Middle frontal gyrus (tissue), 1 donor: ENCODE measurements around the gene JAKMIP2.
"Not testable (repeated sequence)": the region's sequence is repeated elsewhere in the genome, so short reads cannot be mapped to it uniquely, and the experiment has no call there.

ENCODE experiments used
- DNase-seq: peaks from one replicate; pipeline ENCODE4 v3.0.0-alpha.2; 2015; ENCODE audit warnings: low spot score; ENCODE audit errors: extremely low spot score

The JAKMIP2 gene

GRCh38 chr5:147782110-147783028 is at the start of gene JAKMIP2:
TSS of gene JAKMIP2 (minus strand) at chr5:147782728. CDS start at chr5:147671806, 110,922 bp downstream.
- DNase-seq, result peak; percentile 93

DNA sequence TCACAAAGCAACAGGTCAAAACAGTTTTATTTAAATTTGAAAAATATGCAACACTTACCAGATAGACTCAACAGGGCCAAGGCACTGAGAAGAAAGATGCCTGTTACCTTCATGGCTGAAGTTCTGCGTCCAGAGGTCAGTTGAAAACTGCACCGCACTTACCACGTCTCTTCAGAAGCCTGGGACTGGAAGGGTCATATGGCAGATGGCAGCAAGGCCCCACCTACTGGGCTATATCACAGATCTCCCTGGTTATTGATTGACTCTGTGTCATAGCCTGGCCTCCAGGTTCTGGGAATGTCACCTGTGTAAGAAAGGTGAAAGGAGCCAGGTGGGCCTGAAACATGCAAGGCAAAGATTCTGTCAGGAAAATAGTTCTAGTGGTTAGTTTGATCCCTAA is 48.9 kb upstream of the JAKMIP2 start, which contains the start of gene SPINK1:
Gene SPINK1, minus strand, starts transcription at position 207 of the 400 bp plus-strand sequence. Its CDS starts 94 bp downstream, at position 113.
- DNase-seq, result no peak

DNA sequence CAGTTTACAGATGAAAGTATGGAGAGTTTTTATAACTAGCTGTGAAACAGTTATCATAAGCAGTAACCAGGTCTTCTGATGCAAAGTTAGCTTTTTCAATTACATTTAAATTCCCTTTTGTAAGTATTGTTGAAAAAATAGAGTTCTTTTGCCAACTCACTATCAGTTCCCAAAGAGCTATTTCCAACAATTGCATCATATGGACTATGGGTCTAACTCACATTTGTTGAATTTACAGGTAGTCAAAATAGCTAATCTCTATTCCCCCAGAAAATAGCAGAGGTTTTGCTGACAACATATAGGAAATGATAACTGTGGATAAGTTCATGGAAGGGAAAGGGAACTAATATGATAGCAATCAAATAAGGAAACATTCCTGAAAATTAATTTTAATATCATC is 47.5 kb upstream of the JAKMIP2 start:
- no peak for DNase-seq

DNA sequence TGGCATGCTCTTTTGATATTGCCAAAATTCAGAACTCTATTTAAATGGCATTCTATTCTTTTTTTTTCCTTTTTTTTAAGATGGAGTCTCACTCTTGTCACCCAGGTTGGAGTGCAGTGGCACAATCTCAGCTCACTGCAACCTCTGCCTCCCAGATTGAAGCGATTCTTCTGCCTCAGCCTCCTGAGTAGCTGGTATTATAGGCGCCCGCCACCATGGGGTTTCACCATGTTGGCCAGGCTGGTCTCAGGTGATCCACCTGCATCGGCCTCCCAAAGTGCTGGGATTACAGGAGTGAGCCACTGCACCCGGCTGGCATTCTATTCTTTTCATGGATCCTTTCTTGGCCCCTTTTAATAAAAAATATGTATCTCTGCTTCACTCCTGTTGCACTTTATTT is 44.5 kb upstream of the JAKMIP2 start:
- DNase-seq, result not testable (repeated sequence)

GRCh38 chr5:147826361-147826760 is 43.8 kb upstream of the JAKMIP2 start:
- no peak for DNase-seq

DNA sequence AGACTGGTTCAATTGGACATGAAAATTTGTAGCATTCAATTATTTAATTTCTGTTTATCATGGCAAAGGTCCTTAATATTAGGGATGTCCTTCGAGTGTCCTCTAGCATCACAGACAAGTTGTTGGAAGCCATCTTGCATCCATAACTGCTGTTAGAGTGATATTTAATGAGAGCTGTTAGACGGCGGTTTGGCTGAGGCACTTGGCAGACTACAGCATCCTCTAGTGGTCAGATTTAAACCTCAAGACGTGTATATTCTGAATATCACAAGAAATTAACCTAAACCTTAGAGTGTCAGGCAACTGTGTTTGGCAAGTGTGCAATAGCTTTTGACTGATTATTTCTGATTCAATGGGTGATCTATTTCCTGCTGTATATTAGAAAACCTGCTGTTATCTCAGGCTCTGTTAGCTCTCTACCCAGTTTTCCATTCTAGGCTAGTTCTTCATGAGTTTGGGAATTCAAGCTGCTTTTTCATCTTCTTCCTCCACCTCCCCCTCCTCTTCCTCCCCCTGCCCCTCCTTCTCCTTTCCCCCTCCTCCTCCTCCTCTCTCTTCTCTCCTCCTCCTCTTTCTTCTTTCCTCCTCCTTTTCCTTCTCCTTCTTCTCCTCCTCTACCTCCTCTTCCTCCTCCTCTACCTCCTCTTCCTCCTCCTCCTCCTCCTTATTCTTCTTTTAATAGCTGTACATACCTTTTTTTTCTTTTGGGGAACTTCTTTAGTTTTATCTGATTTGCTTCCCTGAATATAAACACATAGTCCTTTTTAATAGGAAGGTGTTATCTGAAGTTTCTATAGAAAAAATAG is 40.4 kb upstream of the JAKMIP2 start:
- peak; percentile 56 for DNase-seq

- DNase-seq, result not testable (repeated sequence)
Observed at GRCh38 chr5:147822222-147822621, 39.7 kb upstream of the JAKMIP2 start.

DNA sequence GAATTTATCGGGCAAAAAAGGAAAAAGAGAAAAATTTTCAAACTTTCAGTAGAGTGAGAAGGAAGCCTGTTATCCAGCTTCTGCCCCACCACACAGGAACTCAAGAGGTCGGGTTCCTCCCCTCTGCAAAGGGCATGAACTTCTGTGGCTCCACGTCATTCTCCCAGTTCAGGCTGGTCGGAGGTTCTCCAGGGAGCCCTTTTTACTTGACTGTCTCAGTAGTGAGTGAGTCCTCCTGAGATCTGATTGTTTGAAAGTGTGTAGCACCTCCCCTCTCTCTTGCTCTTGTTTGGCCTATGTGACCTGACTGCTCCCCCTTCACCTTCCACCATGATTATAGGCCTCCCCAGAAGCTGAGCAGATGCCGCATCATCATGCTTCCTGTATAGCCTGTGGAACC is 39.2 kb upstream of the JAKMIP2 start:
- DNase-seq, result no peak

GRCh38 chr5:147819261-147819770 is 36.8 kb upstream of the JAKMIP2 start:
- DNase-seq, result no peak

DNA sequence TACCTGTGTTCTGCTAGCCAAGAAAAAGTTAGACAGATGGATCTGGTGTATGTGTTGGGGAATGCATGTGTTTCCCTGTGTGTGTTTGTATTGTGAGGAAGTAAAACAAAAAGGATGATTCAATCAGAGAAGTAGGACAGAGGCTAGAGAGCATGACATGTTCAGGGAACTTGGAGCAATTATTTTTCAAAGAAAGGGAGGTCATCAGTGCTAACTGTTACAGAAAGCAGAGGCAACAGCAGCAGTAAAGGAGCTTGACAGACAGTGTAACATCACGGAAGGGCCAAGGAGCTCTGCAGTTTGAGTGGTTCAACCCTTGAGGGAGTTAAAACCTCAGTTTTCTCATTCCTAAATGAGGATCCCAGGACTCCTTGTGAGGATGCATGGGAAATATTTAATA is 35.8 kb upstream of the JAKMIP2 start:
- no peak for DNase-seq

DNA sequence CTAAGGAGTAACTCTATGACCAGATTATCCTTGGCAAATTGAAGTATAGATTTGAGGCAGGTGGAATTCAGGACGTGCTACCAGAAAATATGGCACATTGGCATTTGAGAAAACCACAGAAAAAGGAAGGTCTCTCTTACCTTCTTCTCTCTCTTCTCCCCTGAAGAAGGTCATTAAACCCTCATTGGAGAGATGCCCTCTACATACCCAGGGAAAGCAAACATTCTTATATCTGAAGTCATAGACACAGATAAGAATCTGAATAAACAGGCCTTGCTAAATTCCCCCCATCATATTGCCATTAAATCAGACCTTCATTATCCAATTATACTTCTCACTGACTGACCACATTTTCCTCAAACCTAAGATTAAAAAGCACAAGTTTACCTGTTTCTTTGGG is 31.2 kb upstream of the JAKMIP2 start:
- DNase-seq, result no peak

GRCh38 chr5:147809830-147810666 is 27.5 kb upstream of the JAKMIP2 start:
- DNase-seq, result no peak

DNA sequence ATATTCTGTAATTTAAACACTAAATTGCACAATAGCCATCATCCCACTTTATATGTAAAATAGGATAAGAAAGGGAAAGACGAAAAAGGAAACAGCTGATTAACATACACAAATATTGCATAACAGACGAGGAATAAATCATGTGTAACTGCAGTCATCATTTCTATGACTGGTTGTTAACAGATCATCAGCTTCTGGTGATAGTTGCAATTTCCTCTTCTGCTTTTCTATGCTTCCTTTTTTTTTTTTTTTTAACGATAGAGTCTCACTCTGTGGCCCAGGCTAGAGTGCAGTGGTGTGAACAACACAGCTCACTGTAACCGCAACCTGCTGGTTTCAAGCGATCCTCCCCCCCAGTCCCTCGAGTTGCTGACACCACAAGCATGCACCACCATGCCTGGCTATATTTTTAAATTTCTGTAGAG is 22.5 kb upstream of the JAKMIP2 start:
- no peak for DNase-seq

- DNase-seq, result no peak
Observed at GRCh38 chr5:147804334-147804733, 21.8 kb upstream of the JAKMIP2 start.

DNA sequence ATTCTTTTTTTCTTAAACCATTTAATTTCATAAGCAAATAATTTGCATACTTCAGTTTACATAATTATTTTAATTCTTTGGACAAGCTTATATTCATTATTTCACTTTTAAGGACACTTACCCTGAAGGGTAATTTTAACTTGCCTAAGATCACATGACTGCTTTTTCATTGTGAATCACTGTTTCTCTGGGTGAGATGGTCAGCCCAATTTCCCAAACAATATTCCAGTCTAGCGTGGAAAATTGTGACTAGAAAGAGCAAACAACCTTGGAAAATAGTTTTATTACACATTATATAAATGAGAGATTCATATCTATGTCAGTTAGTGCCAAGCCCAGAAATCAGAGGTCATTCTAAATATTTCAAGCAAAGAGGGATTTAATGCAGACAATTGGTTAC is 21.4 kb upstream of the JAKMIP2 start:
- DNase-seq, result no peak

DNA sequence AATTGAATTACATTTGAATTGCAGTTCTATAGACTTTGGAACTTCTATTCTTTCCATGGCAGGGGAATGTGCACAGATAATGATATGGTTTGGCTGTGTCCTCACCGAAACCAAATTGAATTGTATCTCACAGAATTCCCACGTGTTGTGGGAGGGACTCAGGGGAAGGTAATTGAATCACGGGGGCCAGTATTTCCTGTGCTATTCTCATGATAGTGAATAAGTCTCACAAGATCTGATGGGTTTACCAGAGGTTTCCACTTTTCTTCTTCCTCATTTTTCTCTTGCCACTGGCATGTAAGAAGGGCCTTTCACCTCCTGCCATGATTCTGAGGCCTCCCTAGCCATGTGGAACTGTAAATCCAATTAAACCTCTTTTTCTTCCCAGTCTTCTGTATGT is 20.6 kb upstream of the JAKMIP2 start:
- not testable (repeated sequence) for DNase-seq

- no peak for DNase-seq
Observed at GRCh38 chr5:147801461-147801860, 18.9 kb upstream of the JAKMIP2 start.

DNA sequence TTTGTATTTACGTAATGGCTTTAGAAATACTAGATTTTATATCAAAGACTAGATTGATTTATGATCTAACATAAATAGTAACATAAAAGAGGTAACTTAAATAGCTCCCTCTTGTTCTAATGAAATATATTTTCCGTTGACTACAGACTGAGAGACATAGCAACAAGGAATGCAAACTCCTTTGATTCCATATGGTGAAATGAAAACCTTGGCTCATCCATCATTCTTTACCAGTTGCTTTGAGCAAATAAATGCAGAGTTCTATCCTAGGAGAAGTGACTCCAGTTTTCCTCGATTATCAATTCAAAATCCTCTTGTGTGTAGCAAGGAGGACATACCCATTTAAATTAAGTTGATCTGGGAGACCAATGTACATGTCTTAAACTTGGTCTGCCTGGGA is 18.0 kb upstream of the JAKMIP2 start:
- DNase-seq, result no peak

GRCh38 chr5:147796556-147797308 is 14.2 kb upstream of the JAKMIP2 start:
- no peak for DNase-seq

- DNase-seq, result no peak
Observed at GRCh38 chr5:147791181-147791580, 8.7 kb upstream of the JAKMIP2 start.
